Neural cell (in vitro differentiated cells): ENCODE data around the gene CTSZ. TPM values are rescaled to one million over a fixed set of nuclear protein-coding genes. Genes with fewer than 3 reads are reported as not detected.
"Not testable (repeated sequence)": the region's sequence is repeated elsewhere in the genome, so short reads cannot be mapped to it uniquely, and the experiment has no call there.

Experiments
- H2AFZ ChIP-seq: fragments of 200-600, 300-800 bp; sonication (generic), shearing (Covaris generic); 2 replicates; pipeline ENCODE4 v1.6.0; 2014; ENCODE audit warnings: low read depth, mild to moderate bottlenecking, antibody characterized with exemption, low read length, moderate library complexity
- H3F3A ChIP-seq: fragments of 200-600 bp; shearing (Covaris generic); 2 replicates; pipeline ENCODE4 v1.6.1; 2016; ENCODE audit warnings: mild to moderate bottlenecking, moderate library complexity, mixed read lengths, antibody characterized with exemption, low read length; ENCODE audit not compliant: insufficient read depth, poor library complexity, severe bottlenecking
- H3K27ac ChIP-seq: fragments of 200-600, 300-800 bp; sonication (generic), shearing (Covaris generic); 2 replicates; pipeline ENCODE4 v1.5.1; 2014; ENCODE audit warnings: mild to moderate bottlenecking, low read length, moderate library complexity
- H3K27me3 ChIP-seq: fragments of 300-800, 200-600 bp; sonication (generic), shearing (Covaris generic); 2 replicates; pipeline ENCODE4 v1.6.0; 2014; ENCODE audit warnings: mild to moderate bottlenecking, low read depth, low read length, moderate library complexity; ENCODE audit not compliant: insufficient read depth
- H3K36me3 ChIP-seq: fragments of 300-800, 200-600 bp; sonication (generic), shearing (Covaris generic); 2 replicates; pipeline ENCODE4 v1.5.1; 2014; ENCODE audit warnings: mild to moderate bottlenecking, antibody characterized with exemption, low read length, moderate library complexity; ENCODE audit not compliant: insufficient read depth
- H3K4me2 ChIP-seq: fragments of 300-800, 200-600 bp; sonication (generic), shearing (Covaris generic); 2 replicates; pipeline ENCODE4 v1.6.0; 2014; ENCODE audit warnings: mild to moderate bottlenecking, low read length
- H3K4me3 ChIP-seq: fragments of 300-800, 200-600 bp; sonication (generic), shearing (Covaris generic); 2 replicates; pipeline ENCODE4 v1.5.1; 2014; ENCODE audit warnings: mild to moderate bottlenecking, low read length, moderate library complexity
- H3K79me2 ChIP-seq: fragments of 200-600 bp; shearing (Covaris generic); replicated peaks from 2 replicates; pipeline ENCODE4 v1.6.0; 2014; ENCODE audit warnings: mild to moderate bottlenecking, low read length, moderate library complexity; ENCODE audit not compliant: insufficient read depth
- H3K9ac ChIP-seq: fragments of 300-800, 200-600 bp; sonication (generic), shearing (Covaris generic); 2 replicates; pipeline ENCODE4 v1.6.1; 2016; ENCODE audit warnings: mild to moderate bottlenecking, low read length, mixed read lengths
- H3K9me2 ChIP-seq: fragments of 200-600 bp; shearing (Covaris generic); 2 replicates; pipeline ENCODE4 v1.6.1; 2016; ENCODE audit warnings: mild to moderate bottlenecking, low read length, mixed read lengths; ENCODE audit not compliant: insufficient read depth
- H3K9me3 ChIP-seq: fragments of 200-600, 300-800 bp; sonication (generic), shearing (Covaris generic); 2 replicates; pipeline ENCODE4 v1.6.1; 2016; ENCODE audit warnings: mild to moderate bottlenecking, mixed run types, low read length, moderate library complexity, mixed read lengths
- H4K20me1 ChIP-seq: fragments of 200-600 bp; shearing (Covaris generic); 2 replicates; pipeline ENCODE4 v1.6.1; 2016; ENCODE audit warnings: mild to moderate bottlenecking, mixed run types; ENCODE audit not compliant: insufficient read depth
- EP300 ChIP-seq: fragments of 450-650 bp; conservative IDR thresholded peaks from 2 replicates; pipeline ENCODE4 v1.6.1; 2014; ENCODE audit warnings: antibody characterized with exemption, mild to moderate bottlenecking, moderate library complexity; ENCODE audit not compliant: poor library complexity, severe bottlenecking
- EZH2 ChIP-seq: fragments of 200-600, 300-800 bp; shearing (Covaris generic), sonication (generic); IDR thresholded peaks from 2 replicates; pipeline ENCODE4 v1.6.1; 2014; ENCODE audit warnings: antibody characterized with exemption, low read length, borderline replicate concordance, mild to moderate bottlenecking; ENCODE audit not compliant: insufficient read depth, poor library complexity, severe bottlenecking
- MXI1 ChIP-seq: fragments of 450-650 bp; conservative IDR thresholded peaks from 2 replicates; pipeline ENCODE4 v1.6.1; 2014; ENCODE audit warnings: antibody characterized with exemption, mild to moderate bottlenecking; ENCODE audit not compliant: poor library complexity, severe bottlenecking
- POLR2AphosphoS5 ChIP-seq: IDR thresholded peaks from 2 replicates; pipeline ENCODE4 v1.6.1; 2012
- RAD21 ChIP-seq: fragments of 450-650 bp; conservative IDR thresholded peaks from 2 replicates; pipeline ENCODE4 v1.6.1; 2014; ENCODE audit warnings: antibody characterized with exemption, mild to moderate bottlenecking, moderate library complexity
- SMC3 ChIP-seq: fragments of 450-650 bp; conservative IDR thresholded peaks from 2 replicates; pipeline ENCODE4 v1.6.1; 2014; ENCODE audit warnings: antibody characterized with exemption, mild to moderate bottlenecking, moderate library complexity; ENCODE audit not compliant: poor library complexity
- TAF1 ChIP-seq: IDR thresholded peaks from 2 replicates; pipeline ENCODE4 v1.6.1; 2012; ENCODE audit warnings: low read depth
- polyA plus RNA-seq: library from polyadenylated mRNA; depleted of rRNA; stranded (reverse); fragments of >200 nt; gene quantifications from 2 replicates; pipeline ENCODE4 v1.2.3, GENCODE V29; 2014
- TF ChIP-seq, protein P1 (sequence below): IDR thresholded peaks from 2 replicates; pipeline ENCODE4 v1.6.1; 2012; ENCODE audit warnings: borderline replicate concordance
- TF ChIP-seq, protein P2 (sequence below): fragments of 450-650 bp; IDR thresholded peaks from 2 replicates; pipeline ENCODE4 v1.5.1; 2014; ENCODE audit warnings: antibody characterized with exemption, mild to moderate bottlenecking, moderate library complexity; ENCODE audit not compliant: poor library complexity, severe bottlenecking

The CTSZ gene
- polyA plus RNA-seq, 1 donor from 2014 or later = 0.31 TPM

DNA sequence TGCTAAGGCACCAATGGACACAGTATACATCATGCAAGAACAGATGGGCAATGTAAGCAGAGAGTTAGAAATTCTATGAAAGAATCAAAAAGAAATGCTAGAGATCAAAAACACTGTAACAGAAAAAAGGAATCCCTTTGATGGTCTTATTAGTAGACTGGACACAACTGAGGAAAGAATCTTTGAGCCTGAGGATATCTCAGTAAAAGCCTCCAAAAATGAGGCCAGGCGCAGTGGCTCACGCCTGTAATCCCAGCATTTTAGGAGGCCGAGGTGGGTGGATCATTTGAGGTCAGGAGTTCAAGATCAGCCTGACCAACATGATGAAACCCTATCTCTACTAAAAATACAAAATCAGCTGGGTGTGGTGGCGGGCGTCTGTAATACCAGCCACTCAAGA lies 43.1 kb downstream of the CTSZ start:
- not testable (repeated sequence) for H3F3A ChIP-seq, H3K9me3 ChIP-seq, H3K9me2 ChIP-seq

DNA sequence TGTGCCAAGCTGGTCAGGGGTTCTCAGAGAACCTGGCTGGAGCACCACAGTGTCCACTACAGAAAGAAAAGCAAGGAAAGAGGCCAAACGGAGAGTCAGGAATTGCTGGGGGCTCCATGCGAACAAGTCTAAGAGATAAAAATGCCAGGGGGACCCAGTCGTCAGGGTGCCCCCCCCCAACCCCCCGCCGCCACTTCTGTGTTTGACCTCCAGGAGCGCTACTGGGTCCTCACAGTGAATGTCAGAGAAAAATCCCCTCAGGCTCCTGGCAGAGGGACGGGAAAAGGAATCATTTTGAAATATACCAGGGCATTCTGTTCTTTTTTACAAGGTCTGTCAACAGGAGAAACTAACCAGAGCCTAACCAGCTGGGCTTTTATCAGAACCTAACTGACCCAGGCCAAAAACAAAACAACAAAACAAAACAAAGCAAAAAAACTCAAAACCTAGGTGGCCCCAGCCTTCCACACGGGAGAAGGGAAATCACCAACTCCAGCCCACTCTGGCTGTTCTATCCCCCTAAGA lies 43.9 kb downstream of the CTSZ start:
- no peaks in the 10 kb centered on the region for H3K36me3 ChIP-seq
- TF ChIP-seq RAD21 (no peak), MXI1 (no peak), SMC3 (no peak), TAF1 (no peak), EP300 (no peak), POLR2AphosphoS5 (no peak), EZH2 (no peak)
- TF ChIP-seq, protein P1, sequence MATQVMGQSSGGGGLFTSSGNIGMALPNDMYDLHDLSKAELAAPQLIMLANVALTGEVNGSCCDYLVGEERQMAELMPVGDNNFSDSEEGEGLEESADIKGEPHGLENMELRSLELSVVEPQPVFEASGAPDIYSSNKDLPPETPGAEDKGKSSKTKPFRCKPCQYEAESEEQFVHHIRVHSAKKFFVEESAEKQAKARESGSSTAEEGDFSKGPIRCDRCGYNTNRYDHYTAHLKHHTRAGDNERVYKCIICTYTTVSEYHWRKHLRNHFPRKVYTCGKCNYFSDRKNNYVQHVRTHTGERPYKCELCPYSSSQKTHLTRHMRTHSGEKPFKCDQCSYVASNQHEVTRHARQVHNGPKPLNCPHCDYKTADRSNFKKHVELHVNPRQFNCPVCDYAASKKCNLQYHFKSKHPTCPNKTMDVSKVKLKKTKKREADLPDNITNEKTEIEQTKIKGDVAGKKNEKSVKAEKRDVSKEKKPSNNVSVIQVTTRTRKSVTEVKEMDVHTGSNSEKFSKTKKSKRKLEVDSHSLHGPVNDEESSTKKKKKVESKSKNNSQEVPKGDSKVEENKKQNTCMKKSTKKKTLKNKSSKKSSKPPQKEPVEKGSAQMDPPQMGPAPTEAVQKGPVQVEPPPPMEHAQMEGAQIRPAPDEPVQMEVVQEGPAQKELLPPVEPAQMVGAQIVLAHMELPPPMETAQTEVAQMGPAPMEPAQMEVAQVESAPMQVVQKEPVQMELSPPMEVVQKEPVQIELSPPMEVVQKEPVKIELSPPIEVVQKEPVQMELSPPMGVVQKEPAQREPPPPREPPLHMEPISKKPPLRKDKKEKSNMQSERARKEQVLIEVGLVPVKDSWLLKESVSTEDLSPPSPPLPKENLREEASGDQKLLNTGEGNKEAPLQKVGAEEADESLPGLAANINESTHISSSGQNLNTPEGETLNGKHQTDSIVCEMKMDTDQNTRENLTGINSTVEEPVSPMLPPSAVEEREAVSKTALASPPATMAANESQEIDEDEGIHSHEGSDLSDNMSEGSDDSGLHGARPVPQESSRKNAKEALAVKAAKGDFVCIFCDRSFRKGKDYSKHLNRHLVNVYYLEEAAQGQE = no peak
- TF ChIP-seq, protein P2, sequence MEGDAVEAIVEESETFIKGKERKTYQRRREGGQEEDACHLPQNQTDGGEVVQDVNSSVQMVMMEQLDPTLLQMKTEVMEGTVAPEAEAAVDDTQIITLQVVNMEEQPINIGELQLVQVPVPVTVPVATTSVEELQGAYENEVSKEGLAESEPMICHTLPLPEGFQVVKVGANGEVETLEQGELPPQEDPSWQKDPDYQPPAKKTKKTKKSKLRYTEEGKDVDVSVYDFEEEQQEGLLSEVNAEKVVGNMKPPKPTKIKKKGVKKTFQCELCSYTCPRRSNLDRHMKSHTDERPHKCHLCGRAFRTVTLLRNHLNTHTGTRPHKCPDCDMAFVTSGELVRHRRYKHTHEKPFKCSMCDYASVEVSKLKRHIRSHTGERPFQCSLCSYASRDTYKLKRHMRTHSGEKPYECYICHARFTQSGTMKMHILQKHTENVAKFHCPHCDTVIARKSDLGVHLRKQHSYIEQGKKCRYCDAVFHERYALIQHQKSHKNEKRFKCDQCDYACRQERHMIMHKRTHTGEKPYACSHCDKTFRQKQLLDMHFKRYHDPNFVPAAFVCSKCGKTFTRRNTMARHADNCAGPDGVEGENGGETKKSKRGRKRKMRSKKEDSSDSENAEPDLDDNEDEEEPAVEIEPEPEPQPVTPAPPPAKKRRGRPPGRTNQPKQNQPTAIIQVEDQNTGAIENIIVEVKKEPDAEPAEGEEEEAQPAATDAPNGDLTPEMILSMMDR = no peak

More for the DNA sequence above, 43.1 kb downstream of the CTSZ start:
- not testable (repeated sequence) for H2AFZ ChIP-seq, H3K4me2 ChIP-seq, H3K4me3 ChIP-seq, H3K36me3 ChIP-seq, H4K20me1 ChIP-seq, H3K27me3 ChIP-seq, H3K9ac ChIP-seq, H3K27ac ChIP-seq, H3K79me2 ChIP-seq

DNA sequence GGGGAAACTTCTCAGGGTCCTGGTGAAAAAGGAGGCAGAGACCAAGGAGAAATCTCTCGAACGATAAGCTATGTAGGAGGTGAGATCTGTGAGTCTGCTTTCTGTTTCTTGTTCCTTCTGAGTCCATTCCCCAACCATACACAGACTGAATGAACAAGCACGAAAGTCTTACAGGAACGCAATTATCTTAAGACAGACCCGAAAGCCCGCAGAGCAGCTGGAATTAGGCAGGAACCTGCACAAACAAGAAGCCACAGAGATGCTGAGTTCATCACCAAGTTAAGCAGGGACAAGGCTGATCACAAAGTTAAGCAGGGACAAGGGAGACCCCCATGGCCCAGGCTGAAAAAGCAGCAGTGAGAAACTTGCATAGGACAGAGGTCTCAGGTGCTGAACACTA lies 47.4 kb downstream of the CTSZ start:
- Histone ChIP-seq H3F3A (no peaks in the 10 kb centered on the region), H3K79me2 (no peaks in the 10 kb centered on the region), H3K27ac (no peak overlapping the region), H3K9me2 (no peaks in the 10 kb centered on the region), H3K27me3 (no peaks in the 10 kb centered on the region), H4K20me1 (no peaks in the 10 kb centered on the region), H3K9ac (no peak overlapping the region), H3K4me2 (no peak overlapping the region), H3K4me3 (no peak overlapping the region), H3K9me3 (no peaks in the 10 kb centered on the region), H2AFZ (no peak overlapping the region), H3K36me3 (no peaks in the 10 kb centered on the region)
- TF ChIP-seq POLR2AphosphoS5 = no peak
- no peak for TF ChIP-seq MXI1
- TF ChIP-seq TAF1 = no peak
- no peak for TF ChIP-seq SMC3
- TF ChIP-seq EP300 = no peak
- no peak for TF ChIP-seq RAD21
- TF ChIP-seq, protein P1 = no peak
- TF ChIP-seq, protein P2 = no peak
- no peak for TF ChIP-seq EZH2

More for the DNA sequence above, 43.9 kb downstream of the CTSZ start:
- no peaks in the 10 kb centered on the region for H3K9me3 ChIP-seq
- no peaks in the 10 kb centered on the region for H3K9me2 ChIP-seq
- H3F3A ChIP-seq = no peaks in the 10 kb centered on the region
- no peaks in the 10 kb centered on the region for H4K20me1 ChIP-seq
- no peak overlapping the region for H3K27ac ChIP-seq
- H3K27me3 ChIP-seq = no peaks in the 10 kb centered on the region
- no peak overlapping the region for H3K4me2 ChIP-seq
- no peak overlapping the region for H3K4me3 ChIP-seq
- H3K9ac ChIP-seq = no peak overlapping the region
- no peak overlapping the region for H2AFZ ChIP-seq
- H3K79me2 ChIP-seq = no peaks in the 10 kb centered on the region
